NOMO-1 treated with DMSO at 0.1 percent for 48 hours (cell line): ENCODE results near the gene APCS.
A peak's percentile ranks its signal among the peaks of the same experiment; 100 is the strongest.

ENCODE experiments used
- DNase-seq: peaks from one replicate; lab custom pipeline; 2025; ENCODE audit not compliant: unreplicated experiment; lab: John Stamatoyannopoulos, UW

APCS gene

GRCh38 chr1:159587461-159587951, at the start of gene APCS:
Gene APCS, plus strand, starts transcription at chr1:159587826. Its CDS starts 96 bp downstream, at chr1:159587922.
- no peak for DNase-seq

- no peak for DNase-seq
These were observed 39.5 kb upstream of the APCS start for GRCh38 chr1:159548126-159548525.

GRCh38 chr1:159554261-159554660, 33.4 kb upstream of the APCS start:
- DNase-seq = peak; percentile 34

GRCh38 chr1:159554696-159555095, 32.9 kb upstream of the APCS start:
- DNase-seq = peak; percentile 25

GRCh38 chr1:159556931-159557369, 30.7 kb upstream of the APCS start:
- no peak for DNase-seq

GRCh38 chr1:159560599-159560998, 27.0 kb upstream of the APCS start:
- no peak for DNase-seq

GRCh38 chr1:159561497-159561896, 26.1 kb upstream of the APCS start:
- DNase-seq = peak; percentile 25

GRCh38 chr1:159562680-159563079, 24.9 kb upstream of the APCS start:
- no peak for DNase-seq

GRCh38 chr1:159577446-159577845, 10.2 kb upstream of the APCS start:
- no peak for DNase-seq

GRCh38 chr1:159580340-159580739, 7.3 kb upstream of the APCS start:
- no peak for DNase-seq

- no peak for DNase-seq
These were observed 6.2 kb upstream of the APCS start for GRCh38 chr1:159581422-159581821.

GRCh38 chr1:159584536-159584935, 3.1 kb upstream of the APCS start:
- peak; percentile 2 for DNase-seq

- DNase-seq = no peak
These were observed 4.4 kb downstream of the APCS start for GRCh38 chr1:159591981-159592380.

GRCh38 chr1:159594625-159595405, 7.2 kb downstream of the APCS start:
- DNase-seq = no peak

- no peak for DNase-seq
These were observed 10.6 kb downstream of the APCS start for GRCh38 chr1:159598196-159598595.

GRCh38 chr1:159600894-159601293, 13.3 kb downstream of the APCS start:
- DNase-seq = no peak

GRCh38 chr1:159602501-159602999, 14.9 kb downstream of the APCS start:
- DNase-seq = no peak

- no peak for DNase-seq
These were observed 24.7 kb downstream of the APCS start for GRCh38 chr1:159612211-159612885.

GRCh38 chr1:159632922-159633321, 45.3 kb downstream of the APCS start:
- DNase-seq = no peak
